NK-92 treated with Interleukin-12 subunit alpha and Interleukin-12 subunit beta, amount 100 ng/mL, for 24 hours (cell line): ENCODE measurements around the gene TRIB2.

Experiments
- DNase-seq: peaks from one replicate; lab custom pipeline; 2025; lab: John Stamatoyannopoulos, UW

The TRIB2 gene

GRCh38 chr2:12742891-12743290 is 26.2 kb downstream of the TRIB2 start:
- no peak for DNase-seq

DNA sequence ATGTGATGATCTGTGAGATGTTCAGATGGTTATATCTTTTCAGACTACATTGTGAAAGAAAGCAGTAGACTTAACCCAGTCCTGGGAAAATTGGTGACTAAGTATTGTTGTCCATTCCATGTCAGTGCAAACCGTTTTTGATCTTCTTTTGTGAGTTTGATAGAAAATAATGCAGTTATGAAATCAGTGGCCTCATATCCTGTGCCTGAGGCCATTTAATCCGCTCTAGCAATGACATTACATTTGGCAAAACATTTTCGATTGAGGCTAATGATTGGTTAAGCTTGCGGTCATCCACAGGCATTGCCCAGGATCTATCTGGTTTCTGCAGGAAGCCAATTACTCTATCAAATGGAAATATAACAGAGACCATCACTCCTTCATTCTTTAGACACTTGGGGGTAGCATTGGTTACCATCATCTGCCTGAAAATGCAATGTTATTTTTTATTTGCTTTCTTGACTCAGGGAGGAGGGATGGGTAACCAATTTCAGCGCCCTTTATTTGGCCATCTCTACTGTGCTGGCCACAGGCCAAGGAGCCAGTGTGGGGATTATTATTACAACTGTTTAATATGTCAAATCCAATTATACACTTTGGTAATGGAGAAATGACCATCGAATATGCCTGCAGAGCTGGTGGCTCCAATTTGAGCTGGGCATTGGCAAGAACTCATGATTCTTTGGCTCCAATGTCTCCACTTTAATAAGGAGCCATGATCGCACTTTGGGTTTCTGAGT is 33.6 kb downstream of the TRIB2 start:
- DNase-seq: no peak

DNA sequence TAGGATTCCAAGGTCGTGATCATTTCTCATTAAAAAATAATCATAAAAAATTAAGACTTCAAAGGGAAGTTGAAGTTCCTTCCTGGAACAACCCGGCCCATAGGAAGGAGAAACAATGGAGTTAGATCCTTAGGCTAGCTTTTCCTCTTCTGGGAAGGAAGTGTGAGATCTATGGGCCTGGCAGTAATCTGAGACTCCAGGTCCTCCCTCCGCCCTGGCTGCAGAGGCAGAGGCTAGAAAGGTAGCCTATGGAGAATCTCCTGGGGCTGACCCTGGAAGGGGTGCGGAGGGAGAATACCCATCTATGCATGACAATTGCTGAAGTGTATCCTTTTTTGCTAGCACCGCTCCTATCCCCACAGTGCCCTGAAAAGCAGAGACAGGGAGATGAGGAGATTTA is 37.9 kb downstream of the TRIB2 start:
- no peak for DNase-seq

DNA sequence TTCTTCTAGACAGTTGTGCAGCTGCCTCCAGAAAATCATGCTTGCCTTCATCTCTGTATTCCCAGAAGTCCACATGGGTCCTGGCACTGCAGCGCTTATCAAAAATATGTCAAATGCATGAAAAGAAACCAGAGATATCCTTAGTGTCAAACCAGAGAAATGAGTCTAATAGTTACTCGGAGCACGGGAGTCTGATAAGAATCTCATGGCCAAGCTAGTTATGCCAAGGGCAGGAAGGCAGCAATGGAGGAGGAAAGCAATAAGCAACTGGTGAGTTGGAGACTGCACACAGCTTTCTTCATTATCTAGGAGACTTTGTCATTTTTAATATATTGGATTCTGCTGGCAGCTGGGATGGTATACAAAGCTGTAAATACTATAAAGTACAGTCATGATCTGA is 38.6 kb downstream of the TRIB2 start:
- DNase-seq: no peak

DNA sequence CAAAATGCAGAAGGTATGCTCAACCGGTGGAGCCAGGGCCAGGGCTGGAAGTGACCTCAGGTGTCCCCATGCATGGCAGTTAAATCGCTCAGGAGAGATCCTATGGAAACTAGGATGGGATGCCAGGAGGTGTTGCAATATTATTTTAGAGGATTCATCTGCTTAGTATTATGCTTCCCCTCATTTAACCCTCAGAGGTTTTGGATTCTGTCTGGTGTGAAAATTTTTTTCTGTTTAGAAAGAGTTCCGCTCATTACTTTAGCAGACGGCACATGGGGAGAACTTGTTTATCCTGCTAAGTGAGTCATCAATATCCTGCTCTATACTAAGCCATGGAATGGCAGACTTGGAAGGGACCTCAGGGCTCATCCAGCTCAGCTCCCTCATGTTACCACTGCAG is 42.5 kb downstream of the TRIB2 start:
- DNase-seq: no peak

DNA sequence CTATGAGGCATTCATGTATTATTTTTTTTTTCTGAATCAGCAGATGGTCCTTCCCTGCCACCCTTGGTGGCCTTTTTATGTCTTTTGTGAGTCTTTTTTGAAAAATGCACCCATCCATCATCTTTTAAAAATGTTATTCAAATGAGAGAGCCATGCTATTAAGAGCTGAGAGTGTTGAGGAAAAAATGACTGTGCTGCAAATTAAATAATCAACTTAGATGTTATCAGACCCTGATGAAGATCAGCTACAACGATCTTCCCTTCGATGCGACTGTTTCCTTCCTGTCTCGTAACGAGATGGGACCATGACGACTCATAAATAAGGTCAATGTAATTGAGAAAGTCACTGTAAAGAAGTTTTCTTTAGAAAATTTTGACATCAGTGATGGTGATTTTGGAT is 44.4 kb downstream of the TRIB2 start:
- DNase-seq: no peak

- no peak for DNase-seq
These were observed 45.6 kb downstream of the TRIB2 start for GRCh38 chr2:12762337-12762736.

- DNase-seq: no peak
These were observed 46.2 kb downstream of the TRIB2 start for GRCh38 chr2:12762976-12763375.

GRCh38 chr2:12763486-12763885 is 46.8 kb downstream of the TRIB2 start:
- no peak for DNase-seq

GRCh38 chr2:12764075-12764730 is 47.5 kb downstream of the TRIB2 start:
- DNase-seq: no peak

- no peak for DNase-seq
These were observed 48.3 kb downstream of the TRIB2 start for GRCh38 chr2:12764849-12765605.

DNA sequence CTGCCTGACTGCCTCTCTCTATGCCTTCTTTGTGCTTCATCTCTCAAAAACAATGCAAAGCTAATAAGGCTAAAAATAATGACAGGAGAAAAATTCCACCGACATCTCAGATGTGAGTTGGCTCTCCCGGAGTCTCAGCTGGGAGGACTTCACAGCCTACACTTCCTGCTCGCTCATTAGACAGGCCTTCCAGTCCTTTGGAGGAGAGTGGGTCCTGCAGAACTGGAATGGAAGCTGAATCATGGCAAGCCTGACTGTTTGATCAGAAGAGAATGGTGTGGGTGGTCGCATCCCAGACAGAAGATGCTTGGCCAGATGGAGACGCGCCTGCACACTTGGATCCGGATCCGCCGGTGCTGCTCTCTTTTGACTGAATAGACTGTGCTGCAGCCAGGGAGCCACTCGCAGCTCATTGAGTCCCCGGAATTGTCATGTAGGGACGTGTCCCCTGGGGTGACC is 49.7 kb downstream of the TRIB2 start:
- DNase-seq: no peak

DNA sequence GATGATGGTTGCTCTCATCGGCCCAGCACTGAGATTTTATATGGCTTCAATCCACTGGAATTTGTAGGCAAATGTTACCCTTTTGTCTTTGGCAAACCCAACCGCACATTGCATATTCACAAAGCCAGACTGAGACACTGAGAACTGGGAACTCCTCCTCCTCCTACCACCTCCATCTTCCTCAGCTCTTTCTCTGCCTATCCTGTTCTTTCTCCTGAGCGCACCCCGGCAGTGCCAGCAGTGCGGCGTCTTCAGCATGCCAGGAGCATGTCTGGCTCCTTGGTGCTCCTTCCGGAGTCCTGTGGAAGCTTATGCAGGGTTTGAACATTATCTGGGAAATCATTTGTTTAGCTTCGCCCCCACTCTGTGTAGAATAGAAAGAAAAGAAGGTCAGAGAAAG is 50.8 kb downstream of the TRIB2 start:
- no peak for DNase-seq

DNA sequence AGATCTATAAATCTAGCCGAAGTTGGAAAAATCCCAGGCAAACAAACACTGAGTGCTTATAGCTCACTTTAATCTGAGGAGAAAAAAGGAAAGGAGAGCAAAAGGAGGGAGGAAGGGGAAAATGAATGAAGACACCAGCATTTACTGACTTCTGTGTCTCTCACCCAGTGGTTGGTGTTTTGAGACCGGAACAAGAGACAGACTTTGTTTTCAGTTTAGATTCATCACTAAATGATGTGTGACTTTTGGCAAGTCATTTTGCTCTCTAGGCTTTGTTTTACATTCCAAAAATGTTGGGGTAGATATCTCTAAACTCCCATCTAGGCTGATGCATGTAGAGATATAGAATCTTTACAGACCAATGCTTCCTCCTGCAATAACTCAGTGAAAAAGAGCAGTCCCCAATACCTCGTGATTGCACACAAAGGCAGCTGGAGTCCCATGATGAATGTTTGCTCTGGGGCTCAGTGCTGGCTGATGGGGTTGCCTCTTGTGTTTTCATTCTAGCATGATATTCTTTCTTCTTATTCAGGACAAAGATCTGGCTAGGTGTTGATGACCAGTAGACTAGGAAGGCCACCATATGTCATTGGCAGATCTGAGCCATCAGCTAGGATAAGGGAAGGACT is 51.4 kb downstream of the TRIB2 start:
- DNase-seq: no peak

DNA sequence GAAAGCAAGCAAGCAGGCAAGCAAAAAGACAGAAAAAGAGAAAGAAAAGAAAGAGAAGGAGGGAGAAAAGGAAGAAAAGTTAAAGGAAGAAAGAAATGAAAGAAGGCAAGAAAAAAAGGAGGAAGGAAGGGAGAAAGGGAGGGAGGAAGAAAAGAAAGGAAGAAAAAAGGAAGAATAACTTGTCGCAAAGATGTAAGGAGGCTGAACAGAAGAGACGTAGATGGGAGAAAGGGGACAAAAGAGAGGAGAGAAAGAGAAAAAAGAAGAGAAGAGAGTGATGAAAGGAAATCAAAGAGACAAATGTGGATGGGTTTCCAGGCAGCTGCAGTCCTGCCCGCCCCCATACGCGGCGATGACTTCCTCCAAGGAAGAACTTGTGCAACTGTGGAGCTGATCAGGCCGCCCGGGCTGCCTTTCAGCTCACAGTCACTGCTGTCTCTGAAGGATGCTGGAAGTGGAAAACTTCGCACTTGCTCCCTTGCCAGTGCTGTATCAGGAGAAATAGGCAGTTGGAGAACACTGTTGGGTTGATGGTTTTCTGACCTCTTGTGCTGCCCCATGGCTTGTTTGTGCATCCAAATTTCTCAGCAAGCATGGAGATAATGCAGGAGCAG is 52.9 kb downstream of the TRIB2 start:
- no peak for DNase-seq

DNA sequence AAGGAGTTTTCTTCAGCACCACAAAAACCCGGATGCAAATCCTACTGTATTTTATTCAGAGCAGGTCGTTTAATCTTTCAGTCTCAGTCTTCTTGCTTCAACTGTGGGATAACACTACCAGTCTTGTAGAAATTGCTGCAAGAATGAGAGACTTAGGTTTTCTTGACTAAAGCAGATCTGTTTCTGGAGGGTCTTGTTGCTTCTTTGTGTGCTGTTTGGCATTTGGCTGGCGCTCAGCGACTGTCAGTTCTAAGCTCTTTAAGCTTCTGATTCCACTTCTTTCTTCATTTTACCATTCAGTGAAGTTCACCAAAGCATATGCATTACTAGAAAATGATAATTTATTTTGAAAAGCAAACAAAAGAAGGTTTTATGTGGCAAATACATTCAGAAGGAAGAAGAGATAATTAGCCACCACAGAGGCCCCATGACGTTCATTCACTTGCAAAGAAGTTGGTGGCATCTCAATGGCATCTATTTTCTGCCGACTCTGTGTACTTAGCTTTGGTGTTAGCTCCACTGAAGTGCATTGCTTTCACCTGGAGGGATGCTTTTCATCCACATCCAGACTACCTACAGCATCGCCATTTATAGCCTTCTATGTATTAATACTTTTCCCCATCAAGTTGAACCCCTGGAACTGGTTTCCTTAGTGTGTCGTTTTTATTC is 53.7 kb downstream of the TRIB2 start:
- no peak for DNase-seq

- no peak for DNase-seq
These were observed 54.4 kb downstream of the TRIB2 start for GRCh38 chr2:12771154-12771553.

GRCh38 chr2:12773586-12774394 is 57.1 kb downstream of the TRIB2 start:
- no peak for DNase-seq

DNA sequence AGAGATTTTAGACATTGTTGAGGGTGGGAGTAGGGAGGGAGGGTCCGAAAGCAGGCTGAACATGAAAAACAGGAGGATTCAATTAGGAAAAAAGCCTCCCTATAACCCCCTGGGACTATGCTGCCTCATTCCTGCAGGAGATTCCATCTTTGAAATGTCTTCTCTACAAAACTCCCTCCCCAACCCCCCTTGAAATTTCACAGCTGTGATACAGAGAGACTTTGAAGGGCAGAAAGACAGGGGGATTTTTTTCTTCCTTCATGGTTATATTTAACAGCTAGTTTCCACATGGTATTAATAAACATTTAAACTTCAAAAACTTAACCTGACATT is 57.6 kb downstream of the TRIB2 start:
- DNase-seq: no peak

DNA sequence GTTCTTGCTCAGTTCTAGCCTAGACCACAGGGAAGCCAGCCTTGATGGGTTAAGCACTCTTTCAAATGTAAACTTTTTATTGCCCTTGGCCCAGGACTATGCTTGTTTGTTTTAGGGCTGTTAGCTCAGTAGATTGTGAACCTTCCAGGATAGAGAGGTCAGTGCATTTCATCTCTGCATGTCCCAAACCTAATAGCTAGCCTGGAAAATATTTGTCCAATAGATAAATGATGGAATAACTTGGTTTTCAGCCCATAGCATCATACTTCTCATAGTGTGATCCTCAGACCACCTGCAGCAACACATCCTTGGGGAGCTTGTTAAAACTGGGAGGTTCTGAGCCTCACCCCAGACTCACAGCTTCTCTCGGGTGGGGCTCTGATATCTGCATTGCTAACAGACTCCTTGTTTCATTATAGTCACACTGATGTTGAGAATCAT is 59.8 kb downstream of the TRIB2 start:
- no peak for DNase-seq

DNA sequence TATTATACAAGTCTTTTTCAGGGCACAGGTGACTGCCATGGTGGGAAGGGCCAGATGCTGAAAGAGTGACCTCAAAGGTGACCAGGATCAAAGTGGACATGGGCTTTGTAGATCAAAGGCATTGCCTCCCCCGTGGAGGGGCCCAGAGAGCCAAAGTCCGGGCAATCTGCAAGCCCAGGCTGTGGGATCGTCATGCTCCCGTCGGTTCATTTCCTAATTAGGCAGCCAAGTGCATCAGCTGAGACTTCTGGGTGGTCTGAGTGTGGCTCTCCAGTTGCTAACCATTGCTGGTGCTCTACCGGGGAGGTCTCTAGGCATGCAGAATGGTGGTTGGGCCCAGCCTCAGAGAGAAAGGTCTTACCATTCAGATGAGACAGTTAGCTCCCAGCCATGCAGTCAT is 61.6 kb downstream of the TRIB2 start:
- DNase-seq: no peak
